Activated CD4-positive, CD25-positive, alpha-beta regulatory T cell treated with anti-CD3 and anti-CD28 coated beads, Interleukin-2, amount 50 U/mL, for 16 hours (primary cell): ENCODE measurements around the gene TFRC.
A peak's percentile ranks its signal among the peaks of the same experiment; 100 is the strongest.
"Not testable (repeated sequence)": the region's sequence is repeated elsewhere in the genome, so short reads cannot be mapped to it uniquely, and the experiment has no call there.

ENCODE experiments used
- DNase-seq: peaks from one replicate; pipeline ENCODE4 v3.0.0-alpha.2; 2020; ENCODE audit warnings: low read depth, low spot score

The TFRC gene

GRCh38 chr3:196081834-196082618 is at the start of gene TFRC:
Gene TFRC, minus strand, starts transcription at chr3:196082090. Its CDS starts 4,991 bp downstream, at chr3:196077099.
- peak; percentile 93 for DNase-seq

DNA sequence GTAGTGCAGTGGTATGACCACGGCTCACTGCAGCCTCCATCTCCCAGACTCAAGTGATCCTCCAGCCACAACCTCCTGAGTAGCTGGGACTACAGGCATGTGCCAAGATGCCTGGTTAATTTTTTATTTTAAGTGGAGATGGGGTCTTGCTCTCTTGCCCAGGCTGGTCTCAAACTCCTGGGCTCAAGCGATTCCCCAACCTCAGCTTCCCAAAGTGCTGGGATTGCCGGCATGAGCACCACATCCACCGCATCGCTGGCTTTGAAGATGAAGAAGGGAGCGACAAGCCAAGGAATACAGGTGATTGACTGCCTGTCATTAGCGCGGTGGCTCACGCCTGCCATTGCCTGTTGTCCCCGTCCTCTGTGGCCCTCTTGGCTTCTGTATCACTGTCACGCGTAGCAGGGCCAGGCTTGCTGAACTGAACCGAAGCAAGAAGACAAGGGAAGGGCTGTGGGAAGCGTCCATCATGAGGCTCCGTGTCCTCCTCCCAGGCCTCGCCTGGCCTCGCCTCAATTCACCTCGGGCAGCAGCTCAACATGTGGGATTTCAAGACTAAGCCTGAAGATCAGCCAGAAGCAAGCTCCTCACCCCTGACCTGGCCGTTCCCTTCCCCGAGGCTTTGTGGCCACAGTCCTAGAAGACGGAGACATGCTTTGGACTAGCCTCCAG is 46.4 kb upstream of the TFRC start:
- DNase-seq, result no peak

- DNase-seq, result no peak
These were observed 45.6 kb upstream of the TFRC start for GRCh38 chr3:196127308-196128040.

DNA sequence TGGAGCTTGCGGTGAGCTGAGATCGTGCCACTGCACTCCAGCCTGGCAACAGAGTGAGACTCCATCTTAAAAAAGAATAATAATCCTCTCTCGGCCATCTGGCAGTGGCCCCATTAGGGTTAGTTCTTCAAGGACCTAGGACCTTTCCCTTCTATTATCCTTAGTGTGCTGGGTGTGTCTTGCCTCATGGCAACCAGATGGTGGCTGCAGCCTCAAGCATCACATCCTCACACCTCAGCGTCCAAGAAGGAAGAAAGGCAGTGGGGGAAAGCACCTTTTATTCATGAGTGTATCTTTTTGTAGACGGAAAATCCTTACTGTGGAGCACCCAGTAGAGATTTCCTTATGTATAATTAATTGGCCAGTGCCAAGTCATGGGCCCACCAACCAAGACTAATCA is 42.7 kb upstream of the TFRC start:
- DNase-seq, result no peak

- no peak for DNase-seq
These were observed 40.8 kb upstream of the TFRC start for GRCh38 chr3:196122688-196123046.

- no peak for DNase-seq
These were observed 40.3 kb upstream of the TFRC start for GRCh38 chr3:196122021-196122687.

GRCh38 chr3:196121066-196121465 is 39.2 kb upstream of the TFRC start:
- no peak for DNase-seq

DNA sequence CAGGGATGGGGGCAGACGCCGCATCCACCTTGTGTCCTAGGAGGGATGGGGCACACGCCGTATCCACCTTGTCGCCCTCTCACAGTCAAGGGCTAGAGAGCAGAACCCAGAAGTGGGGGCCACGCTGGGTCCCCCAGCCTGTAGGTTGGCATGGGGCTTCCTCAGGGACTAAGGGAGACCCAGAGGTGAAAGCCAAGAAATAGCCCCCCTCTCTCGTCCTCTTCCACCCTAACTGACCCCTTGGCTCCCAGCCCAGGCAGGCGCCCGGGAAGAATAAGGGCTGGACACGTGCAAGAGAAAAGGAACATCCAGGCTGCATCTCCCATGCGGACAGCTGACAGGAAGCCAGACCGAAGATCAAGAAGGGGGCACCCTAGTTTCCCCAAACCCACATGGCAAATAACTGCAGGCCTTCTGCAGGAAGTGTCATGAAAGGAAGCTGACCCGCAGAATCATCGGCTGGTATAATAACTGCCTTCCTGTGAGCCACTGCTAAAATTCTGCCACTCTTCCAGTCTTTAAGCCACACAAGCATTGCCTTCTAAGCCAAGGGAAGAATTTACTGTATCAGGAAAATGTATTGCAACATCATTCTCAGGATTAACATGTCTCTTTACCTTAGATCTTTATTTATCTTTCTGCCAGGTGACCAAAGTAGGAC is 38.5 kb upstream of the TFRC start:
- no peak for DNase-seq

- DNase-seq, result no peak
These were observed 35.9 kb upstream of the TFRC start for GRCh38 chr3:196117809-196118208.

DNA sequence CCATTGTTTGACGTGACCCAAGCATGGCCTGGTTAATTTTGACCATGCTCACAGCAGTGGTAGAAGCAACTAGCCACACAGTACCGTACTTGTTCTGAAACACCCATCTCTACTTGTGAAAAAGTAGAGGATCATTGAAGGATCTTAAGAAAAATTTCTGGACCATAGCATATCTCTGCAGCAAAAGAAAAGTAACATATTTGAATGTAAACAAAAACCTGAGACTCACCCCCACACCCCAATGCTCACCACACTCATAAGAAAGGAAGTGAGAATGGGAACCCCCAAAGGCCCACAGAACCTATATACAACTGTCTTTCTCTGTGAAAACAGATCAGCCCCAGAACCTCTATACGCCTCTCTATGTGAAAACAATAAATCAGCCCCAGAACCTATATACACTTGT is 33.8 kb upstream of the TFRC start:
- DNase-seq, result no peak

DNA sequence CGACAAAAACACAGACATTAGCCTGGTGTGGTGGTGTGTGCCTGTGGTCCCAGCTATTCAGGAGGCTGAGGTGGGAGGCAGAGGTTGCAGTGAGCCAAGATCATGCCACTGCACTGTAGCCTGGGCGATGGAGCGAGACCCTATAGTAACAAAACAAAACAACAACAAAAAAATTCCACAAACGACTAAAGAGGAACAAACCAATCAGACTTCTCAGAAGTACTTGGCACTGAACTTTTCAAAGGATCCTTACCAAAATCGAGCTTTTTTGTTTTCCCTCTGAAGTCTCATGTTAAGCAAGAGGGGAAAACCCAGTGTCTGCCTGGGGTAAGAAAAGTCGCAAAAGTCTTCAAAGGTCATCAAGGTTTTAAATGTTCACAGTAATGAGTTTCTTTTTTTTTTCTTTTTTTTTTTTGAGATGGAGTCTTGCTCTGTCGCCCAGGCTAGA is 30.1 kb upstream of the TFRC start:
- no peak for DNase-seq

- DNase-seq, result no peak
These were observed 26.3 kb upstream of the TFRC start for GRCh38 chr3:196108075-196108743.

DNA sequence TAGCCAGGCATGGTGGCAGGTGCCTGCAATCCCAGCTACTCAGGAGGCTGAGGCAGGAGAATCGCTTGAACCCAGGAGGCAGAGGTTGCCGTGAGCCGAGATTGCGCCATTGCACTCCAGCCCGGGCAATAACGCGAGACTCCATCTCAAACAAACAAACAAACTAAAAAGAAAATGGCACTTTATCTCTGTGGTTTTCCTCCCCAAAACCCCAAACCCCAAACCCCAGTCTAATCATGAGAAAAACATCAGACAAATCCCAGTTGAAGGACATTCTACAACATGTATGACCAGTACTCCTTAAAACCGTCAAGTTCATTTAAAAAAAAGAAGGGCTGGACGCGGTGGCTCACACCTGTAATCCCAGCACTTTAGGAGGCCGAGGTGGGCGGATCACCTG is 22.8 kb upstream of the TFRC start:
- not testable (repeated sequence) for DNase-seq

GRCh38 chr3:196098365-196098980 is 16.6 kb upstream of the TFRC start:
- DNase-seq, result not testable (repeated sequence)

- no peak for DNase-seq
These were observed 15.7 kb upstream of the TFRC start for GRCh38 chr3:196097373-196098154.

- DNase-seq, result no peak
These were observed 14.6 kb upstream of the TFRC start for GRCh38 chr3:196096382-196096953.

GRCh38 chr3:196093317-196094111 is 11.6 kb upstream of the TFRC start:
- no peak for DNase-seq

- DNase-seq, result no peak
These were observed 6.0 kb upstream of the TFRC start for GRCh38 chr3:196087906-196088305.

DNA sequence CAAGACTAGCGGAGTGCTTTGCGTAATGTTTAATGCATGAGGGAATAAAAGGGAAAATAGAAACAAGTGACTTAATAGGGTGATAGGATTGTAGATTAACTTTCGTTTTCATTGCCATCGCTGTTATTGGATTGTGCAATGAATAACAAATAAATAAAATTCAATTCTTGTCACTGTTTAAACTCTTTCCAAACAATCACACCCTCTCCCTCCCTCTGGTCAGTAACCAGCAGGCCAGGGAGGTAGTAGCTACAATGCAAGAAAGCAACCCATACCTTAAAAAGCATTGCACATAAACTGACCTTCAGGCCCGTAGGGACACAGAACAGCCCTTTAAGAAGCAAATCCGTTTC is 705 bp upstream of the TFRC start:
- DNase-seq, result no peak
